ENCODE data around the gene TSHZ3.

TSHZ3 gene

DNA sequence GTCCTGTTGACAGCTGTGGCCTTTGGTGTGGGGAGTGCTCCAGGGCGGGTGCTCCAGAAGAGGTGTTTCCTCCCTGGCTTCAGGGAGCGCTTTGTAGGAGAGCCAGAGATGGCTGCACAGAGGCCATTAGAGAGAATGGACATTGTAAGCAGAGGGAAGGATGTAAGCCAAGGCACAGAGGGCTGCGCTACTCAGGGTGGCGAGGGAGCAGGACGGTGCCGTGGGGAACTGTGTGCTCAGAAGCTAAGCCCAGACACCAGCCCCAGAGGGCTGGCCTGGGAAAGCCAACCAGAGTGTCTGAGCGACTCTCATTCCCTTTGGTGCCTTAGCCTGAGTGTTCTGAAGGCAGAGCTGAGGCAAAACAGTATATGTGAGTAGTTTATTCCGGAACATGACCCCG, 92.2 kb downstream of the TSHZ3 start:
- no peak overlapping the region for H3K4me3 ChIP-seq (ENCODE audit: low read depth, low read length)
- no peak for DNase-seq (ENCODE audit: low read depth)

- DNase-seq (ENCODE audit: low read depth), result no peak
- H3K4me3 ChIP-seq (ENCODE audit: low read depth, low read length), result no peak overlapping the region
Observed at GRCh38 chr19:31256593-31256960, 92.7 kb downstream of the TSHZ3 start.

DNA sequence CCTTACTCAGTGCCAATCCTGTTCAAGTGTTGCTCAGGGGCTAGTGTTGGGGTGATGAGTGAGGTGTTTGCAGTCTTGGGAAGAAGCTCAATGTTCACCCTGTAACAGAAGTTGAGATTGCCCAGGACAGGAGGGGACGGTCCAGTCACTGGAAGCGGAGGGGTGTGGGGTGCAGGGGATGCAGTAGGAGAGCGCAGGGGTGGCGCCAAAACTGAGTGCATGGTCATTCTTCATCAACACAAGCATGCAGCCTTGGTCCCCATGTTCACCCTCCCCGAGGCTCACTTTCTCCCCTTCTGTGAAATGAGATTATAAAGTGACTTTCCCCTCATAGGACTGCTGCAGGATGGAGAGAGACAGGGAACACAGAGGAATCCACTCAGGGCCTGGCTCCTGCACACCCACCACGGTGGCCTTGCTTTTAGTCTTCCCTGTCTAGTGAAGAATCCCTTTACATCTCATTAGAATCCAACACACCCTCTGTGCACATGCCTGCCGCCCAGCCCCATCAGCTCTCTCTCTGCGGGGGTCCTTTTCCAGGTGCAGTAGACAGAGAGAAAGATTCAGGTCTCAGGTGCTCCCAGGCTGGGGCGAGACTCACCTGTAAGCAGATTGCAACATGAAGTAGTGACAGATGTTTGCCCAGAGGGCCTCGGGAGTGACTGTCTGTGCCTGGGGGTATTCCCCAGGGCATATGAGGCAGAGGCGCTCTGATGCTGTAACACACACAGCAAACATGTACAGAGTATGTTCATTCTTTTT, 93.2 kb downstream of the TSHZ3 start:
- DNase-seq (ENCODE audit: low read depth), result no peak
- H3K4me3 ChIP-seq (ENCODE audit: low read depth, low read length), result no peak overlapping the region

GRCh38 chr19:31255174-31255799, 93.9 kb downstream of the TSHZ3 start:
- DNase-seq (ENCODE audit: low read depth), result peak; percentile 60
- no peak overlapping the region for H3K4me3 ChIP-seq (ENCODE audit: low read depth, low read length)

- no peak for DNase-seq (ENCODE audit: low read depth)
Observed at GRCh38 chr19:31254611-31255010, 94.6 kb downstream of the TSHZ3 start.

DNA sequence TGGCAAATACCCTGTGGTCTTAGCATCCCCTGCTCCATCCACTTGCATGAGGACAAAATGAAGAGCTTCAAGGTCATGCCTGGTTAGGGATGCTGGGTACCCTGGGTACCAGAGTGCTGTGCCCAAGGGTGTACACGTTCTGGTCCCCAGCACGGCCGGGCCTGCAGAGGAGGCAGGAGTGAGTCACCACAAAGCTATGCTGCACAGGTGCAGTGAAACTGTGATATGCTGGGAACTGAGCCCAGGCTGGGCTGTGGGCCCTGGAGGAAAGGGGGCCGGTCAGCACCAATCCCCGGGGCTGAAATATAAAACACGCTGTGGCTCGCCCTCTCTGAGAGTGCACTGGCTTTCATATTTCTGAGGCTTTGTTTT, 95.1 kb downstream of the TSHZ3 start:
- H3K4me3 ChIP-seq (ENCODE audit: low read depth, low read length), result no peak overlapping the region
- DNase-seq (ENCODE audit: low read depth), result peak; percentile 45

More at GRCh38 chr19:31254611-31255010, 94.6 kb downstream of the TSHZ3 start:
- H3K4me3 ChIP-seq (ENCODE audit: low read depth, low read length), result no peak overlapping the region

- DNase-seq (ENCODE audit: low read depth), result no peak
- no peak overlapping the region for H3K4me3 ChIP-seq (ENCODE audit: low read depth, low read length)
Observed at GRCh38 chr19:31253526-31254179, 95.6 kb downstream of the TSHZ3 start.

- H3K4me3 ChIP-seq (ENCODE audit: low read depth, low read length), result no peak overlapping the region
- DNase-seq (ENCODE audit: low read depth), result no peak
Observed at GRCh38 chr19:31252441-31252840, 96.8 kb downstream of the TSHZ3 start.

GRCh38 chr19:31249217-31249616, 100.0 kb downstream of the TSHZ3 start:
- no peak for DNase-seq (ENCODE audit: low read depth)
- H3K4me3 ChIP-seq (ENCODE audit: low read depth, low read length), result no peak overlapping the region

DNA sequence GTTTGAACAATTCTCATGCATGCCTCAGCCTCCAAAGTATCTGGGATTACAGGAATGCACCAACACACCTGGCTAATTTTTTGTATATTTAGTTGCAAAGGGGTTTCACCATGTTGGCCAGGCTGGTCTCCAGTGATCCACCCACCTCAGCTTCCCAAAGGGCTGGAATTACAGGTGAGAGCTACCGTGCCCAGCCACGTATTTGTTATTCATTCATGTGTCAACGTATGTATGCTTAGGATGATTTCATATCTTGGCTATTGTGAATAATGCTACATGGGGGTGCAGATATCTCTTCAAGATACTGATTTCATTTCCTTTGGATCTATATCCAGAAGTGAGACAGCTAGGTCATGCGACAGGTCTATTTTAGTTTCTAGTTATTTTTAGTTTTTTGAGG, 113.4 kb downstream of the TSHZ3 start:
- no peak for DNase-seq (ENCODE audit: low read depth)
- no peak overlapping the region for H3K4me3 ChIP-seq (ENCODE audit: low read depth, low read length)

GRCh38 chr19:31233295-31233800, 115.9 kb downstream of the TSHZ3 start:
- DNase-seq (ENCODE audit: low read depth), result no peak
- no peak overlapping the region for H3K4me3 ChIP-seq (ENCODE audit: low read depth, low read length)

DNA sequence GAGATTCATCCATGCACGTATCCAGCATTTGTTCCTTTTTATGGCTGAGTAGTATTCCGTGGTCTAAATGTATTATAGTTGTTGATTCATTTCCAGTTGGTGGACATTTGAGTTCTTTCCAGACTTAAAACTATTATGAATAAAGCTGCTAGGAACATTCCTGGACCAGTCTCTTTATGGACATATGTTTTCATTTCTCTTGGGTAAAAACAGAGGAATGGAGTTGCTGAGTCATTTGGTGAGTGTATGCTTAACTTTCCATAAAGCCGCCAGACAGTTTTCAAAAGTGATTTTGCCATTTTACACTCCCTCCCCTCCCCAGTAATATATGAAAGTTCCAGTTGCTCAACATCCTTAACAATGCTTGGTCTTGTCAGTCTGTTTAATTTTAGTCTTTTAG, 116.4 kb downstream of the TSHZ3 start:
- no peak overlapping the region for H3K4me3 ChIP-seq (ENCODE audit: low read depth, low read length)
- peak; percentile 92 for DNase-seq (ENCODE audit: low read depth)

GRCh38 chr19:31232180-31232579, 117.1 kb downstream of the TSHZ3 start:
- H3K4me3 ChIP-seq (ENCODE audit: low read depth, low read length), result no peak overlapping the region
- no peak for DNase-seq (ENCODE audit: low read depth)

DNA sequence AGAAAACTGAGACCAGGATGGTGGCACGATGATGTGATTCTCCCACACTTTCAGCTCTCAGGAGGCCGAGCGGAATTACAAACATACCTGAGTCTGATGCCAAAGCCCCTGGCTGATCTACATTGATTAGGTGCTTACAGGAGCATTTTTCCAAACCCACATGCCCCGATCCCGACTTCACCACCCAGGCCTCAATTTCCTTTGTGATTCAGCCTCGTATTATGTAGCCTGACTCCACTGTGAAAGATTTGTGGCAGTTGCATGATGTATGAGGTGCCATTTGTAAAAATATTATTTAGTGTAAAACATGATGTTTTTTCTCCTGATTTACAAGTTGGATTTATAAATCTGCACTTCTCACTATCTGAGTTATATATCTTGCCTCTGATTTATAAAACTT, 118.0 kb downstream of the TSHZ3 start:
- DNase-seq (ENCODE audit: low read depth), result no peak
- no peak overlapping the region for H3K4me3 ChIP-seq (ENCODE audit: low read depth, low read length)

- H3K4me3 ChIP-seq (ENCODE audit: low read depth, low read length), result no peak overlapping the region
- DNase-seq (ENCODE audit: low read depth), result no peak
Observed at GRCh38 chr19:31226151-31226935, 122.9 kb downstream of the TSHZ3 start.
